NCI-H128 (cell line): ENCODE results near the gene ADAM8.
"Not testable (repeated sequence)": the region's sequence is repeated elsewhere in the genome, so short reads cannot be mapped to it uniquely, and the experiment has no call there.

Experiments used
- DNase-seq: peaks from one replicate; lab custom pipeline; 2025; ENCODE audit not compliant: unreplicated experiment; lab: John Stamatoyannopoulos, UW

ADAM8 gene

GRCh38 chr10:133276435-133277201 lies at the start of gene ADAM8:
Gene ADAM8, minus strand, starts transcription at chr10:133276868. Its CDS starts 51 bp downstream, at chr10:133276817.
- DNase-seq, result no peak

GRCh38 chr10:133326223-133326551 lies 49.5 kb upstream of the ADAM8 start:
- no peak for DNase-seq

DNA sequence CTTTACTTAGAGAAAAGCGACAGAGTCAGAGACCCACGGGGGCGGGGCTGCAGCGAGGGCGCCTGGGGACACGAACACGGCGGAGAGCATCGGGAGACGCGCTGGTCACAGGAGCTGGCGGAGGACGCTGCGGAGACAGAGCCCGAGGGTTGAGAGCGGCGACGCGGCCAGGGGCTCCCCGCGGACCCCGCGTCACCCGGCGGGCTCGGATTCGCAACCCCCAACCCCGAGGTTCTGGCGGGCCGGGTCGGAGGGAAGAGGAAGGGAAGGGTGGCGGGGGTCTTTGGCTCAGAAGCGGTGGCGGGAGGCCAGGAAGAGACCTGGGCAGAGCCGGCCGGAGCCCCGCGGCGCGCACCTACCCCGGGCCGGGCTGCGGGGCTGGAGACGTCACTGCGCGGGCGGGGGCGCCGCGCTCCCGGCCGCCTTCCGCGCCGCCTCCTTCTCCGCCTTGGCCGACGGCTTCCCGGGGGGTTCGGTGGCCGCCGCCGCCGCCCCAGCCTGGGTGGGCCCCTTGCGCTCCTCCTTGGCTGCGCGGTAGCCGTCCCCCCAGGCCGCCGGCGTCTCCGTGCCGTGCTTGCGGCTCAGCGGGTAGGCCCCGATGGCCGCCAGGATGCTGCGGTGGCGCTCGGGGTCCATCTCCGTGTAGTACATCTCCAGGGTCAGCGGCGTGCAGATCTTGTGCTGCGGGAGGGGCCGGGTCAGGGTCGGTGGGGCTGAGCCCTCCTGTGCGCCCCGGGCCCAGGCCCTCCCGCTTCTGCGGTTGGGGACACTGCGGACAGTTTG lies 49.0 kb upstream of the ADAM8 start:
- DNase-seq, result no peak

GRCh38 chr10:133324857-133325260 lies 48.2 kb upstream of the ADAM8 start:
- DNase-seq, result no peak

DNA sequence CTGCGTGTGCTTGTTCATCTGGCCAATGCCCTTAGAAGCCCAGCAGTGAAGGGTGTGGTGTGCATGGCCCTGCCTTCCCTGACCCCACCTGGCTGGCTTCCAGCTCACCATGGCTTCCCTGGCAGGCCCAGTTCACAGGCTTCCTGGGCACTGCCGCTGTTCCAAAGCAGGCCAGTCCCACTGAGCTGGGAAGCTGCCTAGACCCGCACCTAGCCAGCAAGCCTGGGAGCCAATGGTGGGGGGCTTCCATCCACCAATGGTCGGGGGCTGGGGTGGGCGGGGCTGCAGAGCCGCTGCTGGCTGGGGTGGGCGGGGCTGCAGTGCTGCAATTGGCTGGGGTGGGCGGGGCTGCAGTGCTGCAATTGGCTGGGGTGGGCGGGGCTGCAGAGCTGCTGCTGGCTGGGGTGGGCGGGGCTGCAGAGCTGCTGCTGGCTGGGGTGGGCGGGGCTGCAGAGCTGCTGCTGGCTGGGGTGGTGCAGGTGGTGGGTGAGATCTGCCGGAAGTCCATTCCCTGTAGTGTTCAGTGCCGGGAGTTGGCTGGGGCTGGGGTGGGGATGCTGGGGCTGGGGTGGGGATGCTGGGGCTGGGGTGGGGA lies 47.6 kb upstream of the ADAM8 start:
- peak; percentile 11 for DNase-seq

GRCh38 chr10:133322064-133322709 lies 45.5 kb upstream of the ADAM8 start:
- not testable (repeated sequence) for DNase-seq

DNA sequence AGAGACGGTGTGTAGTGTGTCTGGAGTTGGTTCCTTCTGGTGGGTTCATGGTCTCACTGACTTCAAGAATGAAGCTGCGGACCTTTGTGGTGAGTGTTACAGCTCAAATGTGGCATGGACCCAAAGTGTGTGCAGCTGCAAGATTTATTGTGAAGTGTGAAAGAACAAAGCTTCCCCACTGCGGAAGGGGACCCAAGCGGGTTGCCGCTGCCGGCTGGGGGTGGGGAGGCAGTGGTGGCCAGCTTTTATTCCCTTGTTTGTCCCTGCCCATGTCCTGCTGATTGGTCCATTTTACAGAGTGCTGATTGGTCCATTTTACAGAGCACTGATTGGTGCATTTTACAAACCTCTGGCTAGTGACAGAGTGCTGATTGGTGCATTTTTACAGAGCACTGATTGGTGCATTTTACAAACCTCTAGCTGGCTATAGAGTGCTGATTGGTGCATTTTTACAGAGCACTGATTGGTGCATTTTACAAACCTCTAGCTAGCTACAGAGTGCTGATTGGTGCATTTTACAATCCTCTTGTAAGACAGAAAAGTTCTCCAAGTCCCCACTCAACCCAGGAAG lies 44.3 kb upstream of the ADAM8 start:
- not testable (repeated sequence) for DNase-seq

- peak; percentile 15 for DNase-seq
Observed at GRCh38 chr10:133318494-133319127, 41.9 kb upstream of the ADAM8 start.

GRCh38 chr10:133316732-133317131 lies 40.1 kb upstream of the ADAM8 start:
- DNase-seq, result no peak

- DNase-seq, result no peak
Observed at GRCh38 chr10:133316266-133316665, 39.6 kb upstream of the ADAM8 start.

GRCh38 chr10:133315847-133316246 lies 39.2 kb upstream of the ADAM8 start:
- no peak for DNase-seq

GRCh38 chr10:133314911-133315310 lies 38.2 kb upstream of the ADAM8 start:
- DNase-seq, result no peak

DNA sequence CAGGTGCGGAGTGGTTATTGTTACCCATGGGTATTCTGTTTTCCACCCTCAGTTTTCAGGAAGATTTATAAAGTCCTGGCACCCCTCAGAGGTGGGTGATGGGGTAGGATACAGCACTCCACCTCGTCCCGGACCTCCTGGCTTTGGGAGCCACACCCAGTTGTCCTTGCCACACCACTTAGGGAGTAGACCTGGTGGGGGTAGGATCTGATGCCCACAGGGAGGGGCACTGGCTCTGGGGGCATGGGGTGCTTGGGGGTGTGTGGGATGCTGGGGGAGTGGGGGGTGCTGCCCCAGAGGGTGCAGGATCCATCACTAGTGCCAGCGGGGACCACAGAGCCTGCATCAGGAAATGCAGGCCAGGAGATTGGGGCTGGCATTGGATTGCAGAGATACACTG lies 36.5 kb upstream of the ADAM8 start:
- DNase-seq, result no peak

GRCh38 chr10:133312769-133313145 lies 36.1 kb upstream of the ADAM8 start:
- no peak for DNase-seq

DNA sequence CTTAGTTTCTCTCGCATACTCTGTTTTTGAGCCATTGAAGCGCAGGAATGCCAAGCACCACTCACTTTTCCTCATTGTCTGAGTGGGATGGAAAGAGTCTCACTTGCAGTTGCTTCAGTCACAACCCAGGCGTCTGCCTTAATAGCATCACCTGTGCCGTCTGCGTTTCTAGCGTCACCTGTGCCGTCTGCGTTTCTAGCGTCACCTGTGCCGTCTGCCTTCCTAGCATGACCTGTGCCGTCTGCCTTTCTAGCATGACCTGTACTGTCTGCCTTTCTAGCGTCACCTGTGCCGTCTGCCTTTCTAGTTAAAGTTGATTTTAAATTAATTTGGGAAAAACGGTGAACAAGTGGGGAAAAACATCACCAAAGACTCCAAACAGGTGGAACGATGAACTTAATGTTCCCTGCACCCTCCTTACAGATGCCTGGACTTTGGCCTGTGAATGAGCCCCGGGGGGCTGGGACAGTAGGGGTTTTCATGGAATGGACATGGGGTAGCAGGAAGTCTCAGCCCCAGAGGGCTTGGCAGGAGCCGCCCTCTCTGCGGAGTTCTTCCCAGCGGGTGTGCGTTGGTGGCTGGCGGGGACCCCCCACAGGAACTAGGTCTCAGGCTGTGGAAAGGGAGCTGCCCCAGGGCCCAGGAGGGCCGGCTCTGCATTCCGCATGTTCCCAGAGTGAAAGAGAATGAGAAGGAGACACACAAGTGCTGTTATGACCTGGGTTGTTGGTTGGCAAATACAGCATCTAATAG lies 35.5 kb upstream of the ADAM8 start:
- DNase-seq, result no peak

GRCh38 chr10:133311570-133311969 lies 34.9 kb upstream of the ADAM8 start:
- no peak for DNase-seq

- DNase-seq, result no peak
Observed at GRCh38 chr10:133310789-133311188, 34.1 kb upstream of the ADAM8 start.

GRCh38 chr10:133310399-133310755 lies 33.7 kb upstream of the ADAM8 start:
- DNase-seq, result no peak

GRCh38 chr10:133309720-133310398 lies 33.2 kb upstream of the ADAM8 start:
- peak; percentile 37 for DNase-seq
